Medulla oblongata (tissue), 1 donor: Measurements from ENCODE around the gene HS3ST5.
"Not testable (repeated sequence)": the region's sequence is repeated elsewhere in the genome, so short reads cannot be mapped to it uniquely, and the experiment has no call there.

Experiments used
- DNase-seq: peaks from one replicate; pipeline ENCODE4 v3.0.0-alpha.2; 2015; ENCODE audit errors: extremely low spot score

The HS3ST5 gene

GRCh38 chr6:114153448-114153847 lies 189.4 kb downstream of the HS3ST5 start:
- DNase-seq: no peak

DNA sequence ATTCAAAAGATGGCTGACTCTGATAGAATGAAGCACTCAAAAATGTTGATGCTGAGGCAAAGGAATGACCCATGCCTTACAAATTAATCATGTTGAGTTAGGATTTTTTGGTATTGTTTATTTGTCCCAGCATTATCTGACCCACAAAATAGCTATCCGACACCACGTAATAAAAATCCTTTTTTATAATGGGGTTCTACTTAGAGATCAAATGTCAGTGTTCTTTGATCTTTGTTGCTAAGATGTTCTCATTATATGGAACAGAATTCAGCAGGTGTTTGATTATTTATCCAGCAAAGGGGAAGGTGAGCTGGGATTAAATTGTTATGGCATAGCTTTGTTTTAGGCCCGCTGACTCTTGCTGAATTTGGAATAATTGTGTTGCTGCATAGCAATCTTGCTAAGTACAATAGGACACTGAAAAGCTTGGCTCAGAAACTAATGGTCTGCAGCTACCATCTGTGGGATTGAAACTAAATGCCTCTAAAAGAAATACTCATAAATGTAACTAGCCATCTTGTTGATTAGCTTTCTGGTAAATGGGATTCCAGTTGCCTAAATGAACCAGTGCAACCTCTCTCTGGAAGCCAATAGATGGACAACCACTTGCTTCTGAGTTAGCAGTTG lies 191.6 kb downstream of the HS3ST5 start:
- DNase-seq: peak; percentile 24

- not testable (repeated sequence) for DNase-seq
These were observed 193.6 kb downstream of the HS3ST5 start for GRCh38 chr6:114149182-114149581.

DNA sequence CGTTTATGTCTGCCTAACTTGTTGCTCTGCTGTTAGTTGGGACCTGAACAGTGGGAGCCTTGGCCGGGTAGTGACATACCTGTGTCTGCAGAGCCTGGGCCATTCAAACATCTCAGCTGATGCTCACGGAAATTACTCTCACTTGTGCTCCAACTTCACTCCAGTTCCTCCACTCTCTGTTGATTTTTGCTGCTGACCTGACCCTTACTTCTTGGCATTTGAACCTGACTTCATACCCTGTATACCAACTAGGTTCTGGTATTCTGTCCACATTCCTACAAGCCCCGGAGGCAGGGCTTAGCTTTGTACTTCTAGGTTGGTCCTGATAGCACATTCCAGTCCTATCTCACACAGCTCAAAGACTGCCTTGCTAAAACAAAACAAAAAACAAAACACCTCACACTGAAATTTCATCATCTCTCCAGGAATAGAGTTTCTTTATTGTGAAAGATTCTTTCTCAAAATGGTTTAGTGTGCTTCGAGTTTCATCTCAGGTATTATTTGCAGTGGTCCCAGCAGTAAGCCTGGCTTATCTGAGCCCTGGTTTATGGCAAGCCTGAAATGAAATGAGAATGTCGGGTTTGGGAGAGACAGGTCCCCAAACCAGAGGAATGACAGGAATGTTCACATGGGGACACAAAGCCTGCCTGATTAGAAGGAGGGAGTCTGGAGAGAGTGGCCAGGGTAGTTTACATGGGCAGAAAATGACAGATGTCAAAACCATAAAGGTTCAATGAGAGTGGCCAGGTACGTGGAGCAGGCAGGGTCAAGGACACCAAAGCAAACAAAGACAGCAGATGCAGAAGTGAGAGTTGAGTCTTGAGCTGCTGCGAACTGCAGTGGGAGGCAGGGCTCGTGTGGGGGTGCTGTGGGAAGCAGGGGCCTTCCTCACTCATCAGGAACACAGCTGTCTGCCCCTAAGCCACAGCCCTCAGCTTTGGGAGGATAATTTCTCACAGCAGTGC lies 197.7 kb downstream of the HS3ST5 start:
- DNase-seq: no peak

- no peak for DNase-seq
These were observed 200.6 kb downstream of the HS3ST5 start for GRCh38 chr6:114142258-114142657.

- DNase-seq: no peak
These were observed 202.4 kb downstream of the HS3ST5 start for GRCh38 chr6:114140416-114140815.

GRCh38 chr6:114138577-114139248 lies 204.1 kb downstream of the HS3ST5 start:
- DNase-seq: no peak

GRCh38 chr6:114135363-114135971 lies 207.4 kb downstream of the HS3ST5 start:
- DNase-seq: no peak

- no peak for DNase-seq
These were observed 209.0 kb downstream of the HS3ST5 start for GRCh38 chr6:114133816-114134215.

DNA sequence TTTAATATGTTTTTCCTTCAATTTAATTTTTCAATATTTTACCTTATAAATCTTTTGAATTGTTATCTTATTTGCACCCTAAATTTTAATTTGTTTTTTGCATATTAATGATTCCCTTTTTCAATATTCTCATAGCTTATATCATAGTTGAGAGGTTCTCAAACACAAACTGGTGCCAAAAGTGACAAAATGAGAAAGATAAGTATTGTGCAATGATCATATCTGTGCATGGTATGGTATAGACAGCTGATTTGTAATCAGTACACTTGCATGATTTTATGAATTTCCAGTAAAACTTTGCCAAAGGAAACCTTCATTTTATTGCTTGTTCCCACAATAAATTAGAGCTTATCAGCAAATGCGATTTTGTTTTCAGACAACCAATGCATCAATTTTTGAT lies 210.9 kb downstream of the HS3ST5 start:
- DNase-seq: no peak

DNA sequence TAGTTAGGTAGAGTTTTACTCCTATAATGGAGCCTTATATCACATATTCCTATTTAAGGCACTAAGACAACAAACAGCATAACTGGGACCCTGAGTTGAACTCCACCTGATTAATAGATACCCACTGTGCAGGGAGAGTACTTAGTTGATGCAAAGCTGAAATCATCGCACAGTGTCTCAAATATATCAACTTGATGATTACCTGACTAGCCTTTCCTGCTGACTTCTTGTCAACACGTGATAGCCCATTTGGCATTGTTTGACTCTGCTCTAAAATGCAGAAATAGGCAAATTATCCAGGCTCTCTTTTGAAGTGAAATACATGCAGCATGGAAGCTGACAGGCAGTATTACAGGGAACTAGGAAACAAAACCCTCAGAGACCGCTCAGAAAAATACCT lies 217.2 kb downstream of the HS3ST5 start:
- no peak for DNase-seq

DNA sequence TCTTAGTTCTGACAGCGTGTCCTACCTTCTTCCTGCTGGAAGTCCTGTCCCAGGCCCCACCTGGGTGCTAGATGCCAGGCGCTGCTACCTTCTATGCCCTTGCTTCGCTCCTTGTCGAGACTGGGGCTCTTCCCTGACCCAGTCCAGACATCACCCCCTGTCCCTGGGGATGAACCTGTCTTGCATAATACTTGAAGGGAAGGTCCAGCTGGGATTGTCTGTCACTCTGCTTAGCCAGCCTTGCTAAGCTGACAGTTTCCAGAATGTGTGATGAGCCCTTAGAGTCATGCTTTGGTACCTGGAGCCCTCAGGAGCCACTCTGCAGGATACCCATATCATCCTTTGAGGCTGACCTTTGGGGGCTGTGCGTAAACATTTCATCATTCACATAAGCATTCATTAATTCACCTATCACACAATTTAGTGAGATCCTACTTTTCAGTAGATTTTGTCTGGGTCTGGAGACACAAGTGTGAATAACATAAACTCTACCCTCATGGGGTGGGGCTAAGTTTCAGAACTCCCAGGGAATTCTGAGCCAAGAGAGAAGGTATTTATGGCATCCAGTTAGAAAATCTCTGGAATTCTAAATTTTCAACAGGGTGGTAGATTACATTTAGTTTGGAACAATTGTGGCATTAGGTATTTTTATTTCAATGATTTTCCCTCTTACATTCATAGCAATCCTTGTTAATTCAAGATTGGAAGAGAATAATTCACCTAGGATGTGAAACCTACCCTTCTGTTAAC lies 220.7 kb downstream of the HS3ST5 start:
- DNase-seq: no peak

DNA sequence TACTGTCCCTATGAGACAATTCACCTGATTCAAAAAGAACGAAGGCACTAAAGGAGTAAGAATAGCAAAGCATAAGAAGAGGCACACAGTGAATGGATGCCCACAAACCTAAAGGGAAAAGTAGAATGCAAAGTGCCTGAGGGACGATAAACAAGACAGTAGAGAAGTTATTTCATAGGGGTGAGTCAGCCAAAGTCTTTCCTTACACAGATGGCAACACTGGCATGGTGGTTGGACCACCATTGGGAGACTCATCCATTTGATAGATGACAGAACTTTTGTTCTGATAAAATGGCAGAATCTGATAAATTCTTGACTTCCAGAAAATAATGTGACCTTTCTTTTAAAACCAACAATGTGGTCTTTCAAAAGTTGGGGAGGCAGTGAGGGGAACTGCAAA lies 223.8 kb downstream of the HS3ST5 start:
- no peak for DNase-seq

GRCh38 chr6:114115652-114116051 lies 227.2 kb downstream of the HS3ST5 start:
- no peak for DNase-seq

DNA sequence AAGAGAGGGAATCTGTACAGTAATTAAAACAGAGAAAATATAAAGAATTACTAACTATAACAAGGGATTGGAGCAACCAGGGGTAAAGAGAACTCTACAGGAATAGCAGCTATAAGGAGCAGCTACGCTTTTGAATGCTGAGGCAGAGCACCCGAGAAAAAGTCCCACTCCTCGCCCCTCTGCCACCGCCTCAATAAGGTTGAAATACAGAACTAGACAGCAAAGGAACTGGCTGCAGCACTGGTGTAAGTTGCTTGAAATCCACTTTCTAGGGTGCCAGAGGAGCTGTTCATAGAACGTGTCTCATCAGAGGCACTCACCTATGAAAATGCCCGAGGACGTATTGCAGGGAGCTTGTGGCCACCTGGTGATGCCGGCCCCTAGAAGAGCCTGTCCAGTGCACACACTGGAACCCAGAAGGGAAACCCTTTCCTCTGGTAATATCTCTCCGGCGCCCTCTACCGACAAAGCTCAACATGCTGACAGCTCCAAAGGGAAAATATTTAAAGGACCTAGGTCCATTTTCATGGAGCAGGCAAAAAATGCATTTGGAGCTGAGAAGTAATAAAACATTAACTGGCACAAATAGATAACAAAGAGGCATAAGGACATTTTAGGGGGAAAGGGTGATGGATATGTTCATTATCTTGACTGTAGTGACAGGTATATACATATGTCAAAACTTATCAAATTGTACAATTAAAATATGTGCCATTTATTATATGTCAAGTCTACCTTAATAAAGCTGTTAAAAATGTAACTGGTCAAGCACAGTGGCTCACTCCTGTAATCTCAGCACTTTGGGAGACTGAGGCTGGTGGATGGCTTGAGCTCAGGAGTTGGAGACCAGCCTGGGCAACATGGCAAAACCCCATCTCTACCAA lies 234.5 kb downstream of the HS3ST5 start:
- DNase-seq: peak; percentile 88

- DNase-seq: no peak
These were observed 236.8 kb downstream of the HS3ST5 start for GRCh38 chr6:114106020-114106419.

DNA sequence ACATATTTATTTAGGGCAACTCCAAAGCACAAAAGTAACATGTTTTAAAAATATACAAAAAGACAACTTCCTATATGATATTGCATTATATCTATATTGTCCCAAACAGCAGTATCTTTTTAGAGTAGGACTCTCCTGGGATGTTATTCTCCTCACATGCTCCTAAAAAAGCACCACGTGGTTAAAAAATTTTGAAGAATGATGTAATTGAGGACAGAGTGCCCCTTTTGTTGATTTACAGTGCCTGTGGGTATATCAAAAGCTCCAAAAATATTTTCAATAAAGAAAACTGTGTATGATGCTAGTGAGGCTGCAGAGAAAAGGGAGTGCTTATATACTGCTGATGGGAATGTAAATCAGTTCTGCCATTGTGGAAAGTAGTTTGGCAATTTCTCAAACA lies 241.6 kb downstream of the HS3ST5 start:
- no peak for DNase-seq

GRCh38 chr6:114100215-114100994 lies 242.4 kb downstream of the HS3ST5 start:
- no peak for DNase-seq

- peak; percentile 59 for DNase-seq
These were observed 246.2 kb downstream of the HS3ST5 start for GRCh38 chr6:114096561-114097172.
